K562 (cell line): ENCODE data around the gene ADD1. TPM values are rescaled to one million over a fixed set of nuclear protein-coding genes. Genes with fewer than 3 reads are reported as not detected.
A peak's percentile ranks its signal among the peaks of the same experiment; 100 is the strongest.

Experiments used
- ATAC-seq: fragments of 200-7000 bp; cut with Tn5 transposase; 3 replicates; pipeline ENCODE4 v1.9.1; 2020; ENCODE audit warnings: moderate library complexity
- BruUV-seq: library from RNA; stranded (reverse); fragments of 400-500 nt; replicated peaks from 2 replicates; lab custom pipeline; 2021; lab: Mats Ljungman, UMichigan
- CTCF ChIA-PET: fragments of 300-600 bp; formaldehyde crosslinking; extraction: SDS; loops from one replicate; lab custom pipeline; 2021; ENCODE audit warnings: low intra/inter-chr PET ratio; lab: Yijun Ruan, JAX
- POLR2A ChIA-PET: fragments of 300-600, 350-650 bp; sonication (Branson Sonifier 250); formaldehyde crosslinking; extraction: SDS; loops from one replicate; lab custom pipeline; 2021; ENCODE audit warnings: antibody characterized with exemption, inconsistent platforms; lab: Yijun Ruan, JAX
- DNase-seq, 4 experiments: peaks; one replicate each; pipeline versions ENCODE4 v3.0.0 to v3.0.0-alpha.2; 2011 to 2018; ENCODE audit warnings: low spot score in 3 of 4, mixed read lengths in 3 of 4; ENCODE audit errors: extremely low read depth in 1 of 4
- FAIRE-seq: peaks from 2 replicates; lab custom pipeline; 2011; peaks lifted over from hg19 to GRCh38; lab: Jason Lieb, UNC
- H2AFZ ChIP-seq: 2 replicates; pipeline ENCODE4 v1.6.0; 2011; ENCODE audit warnings: low read depth, low read length, control low read depth, inconsistent platforms
- H3K27ac ChIP-seq: fragments of 200-600 bp; 3 replicates; pipeline ENCODE4 v1.8.0; 2011; ENCODE audit warnings: low read depth, mild to moderate bottlenecking, control low read depth, inconsistent platforms, low read length, moderate library complexity, mixed read lengths; ENCODE audit errors: extremely low read depth
- H3K27me3 ChIP-seq, 2 experiments: fragments of 300-600 bp in 1 of 2; 2 replicates in 1 of 2; 3 replicates in 1 of 2; pipeline versions ENCODE4 v1.6.0 to v1.8.0; 2011; ENCODE audit warnings: inconsistent platforms in 2 of 2, low read length in 2 of 2, mild to moderate bottlenecking in 1 of 2, mixed read lengths in 1 of 2, moderate library complexity in 1 of 2; ENCODE audit not compliant: control insufficient read depth in 2 of 2, insufficient read depth in 2 of 2
- H3K36me3 ChIP-seq: fragments of 300-600 bp; 3 replicates; pipeline ENCODE4 v1.8.0; 2011; ENCODE audit warnings: mild to moderate bottlenecking, low read length, inconsistent platforms; ENCODE audit not compliant: control insufficient read depth, insufficient read depth
- H3K4me1 ChIP-seq, 2 experiments: fragments of 200-600 bp in 1 of 2; replicated peaks in 1 of 2; 2 replicates in 1 of 2; 3 replicates in 1 of 2; pipeline versions ENCODE4 v1.5.1 to v1.8.0; 2011; ENCODE audit warnings: inconsistent platforms in 2 of 2, low read length in 2 of 2, mild to moderate bottlenecking in 1 of 2, mixed read lengths in 1 of 2, moderate library complexity in 1 of 2; ENCODE audit not compliant: control insufficient read depth in 2 of 2, insufficient read depth in 2 of 2
- H3K4me2 ChIP-seq: 2 replicates; pipeline ENCODE4 v1.6.1; 2011; ENCODE audit warnings: low read length, control low read depth, inconsistent platforms, mixed read lengths; ENCODE audit not compliant: insufficient read depth
- H3K4me3 ChIP-seq: fragments of 200-600 bp; sonication (generic), shearing (Covaris generic); 2 replicates; pipeline ENCODE4 v1.5.1; 2016; ENCODE audit warnings: control low read depth, inconsistent platforms
- H3K79me2 ChIP-seq: fragments of 200-600 bp; 3 replicates; pipeline ENCODE4 v1.8.0; 2011; ENCODE audit warnings: low read length, inconsistent platforms; ENCODE audit not compliant: control insufficient read depth, insufficient read depth
- H3K9ac ChIP-seq, 2 experiments: 2 replicates each; pipeline versions ENCODE4 v1.6.0 to v1.6.1; 2011; ENCODE audit warnings: low read depth in 2 of 2, low read length in 2 of 2, control low read depth in 1 of 2, inconsistent platforms in 1 of 2, mild to moderate bottlenecking in 1 of 2, mixed read lengths in 1 of 2; ENCODE audit not compliant: insufficient read depth in 1 of 2
- H3K9me1 ChIP-seq: one replicate; pipeline ENCODE4 v1.6.0; 2011; ENCODE audit warnings: inconsistent platforms, mild to moderate bottlenecking, low read length, moderate library complexity; ENCODE audit not compliant: control insufficient read depth, insufficient read depth
- H3K9me3 ChIP-seq: replicated peaks from 2 replicates; pipeline ENCODE4 v1.5.1; 2011; ENCODE audit warnings: low read depth, low read length, inconsistent platforms; ENCODE audit not compliant: control insufficient read depth, insufficient read depth
- H4K20me1 ChIP-seq: replicated peaks from 2 replicates; pipeline ENCODE4 v1.6.1; 2011; ENCODE audit warnings: low read length, inconsistent platforms, mixed read lengths; ENCODE audit not compliant: control insufficient read depth, insufficient read depth
- ELK1 ChIP-seq: sonication (generic); formaldehyde crosslinking; IDR thresholded peaks from 2 replicates; pipeline ENCODE4 v1.8.1; 2022; ENCODE audit warnings: missing genetic modification reagents
- ETV1 ChIP-seq: fragments of 450-650 bp; conservative IDR thresholded peaks from 2 replicates; pipeline ENCODE4 v1.6.1; 2016; ENCODE audit warnings: missing genetic modification characterization, control low read depth, low read depth, missing compliant biosample characterization
- LCOR ChIP-seq: sonication (generic); formaldehyde crosslinking; IDR thresholded peaks from 2 replicates; pipeline ENCODE4 v1.8.0; 2022; ENCODE audit warnings: mild to moderate bottlenecking, missing genetic modification reagents
- MAFK ChIP-seq: IDR thresholded peaks from 2 replicates; pipeline ENCODE4 v1.6.1; 2011; ENCODE audit warnings: low read length, improper control_type of control experiment
- NR2C1 ChIP-seq, 2 experiments: fragments of 450-650 bp; IDR thresholded peaks; 2 replicates each; pipeline ENCODE4 v1.6.1; 2017; ENCODE audit warnings: mild to moderate bottlenecking in 2 of 2, antibody characterized with exemption in 1 of 2, inconsistent platforms in 1 of 2, missing compliant biosample characterization in 1 of 2, missing genetic modification characterization in 1 of 2
- POLR3G ChIP-seq: IDR thresholded peaks from 2 replicates; pipeline ENCODE4 v1.6.1; 2011; ENCODE audit not compliant: insufficient read length, insufficient replicate concordance; ENCODE audit errors: extremely low read depth
- RFX1 ChIP-seq: fragments of 450-650 bp; IDR thresholded peaks from 2 replicates; pipeline ENCODE4 v1.6.1; 2016; ENCODE audit warnings: mild to moderate bottlenecking, moderate library complexity
- SETDB1 ChIP-seq: IDR thresholded peaks from one replicate; pipeline ENCODE4 v1.6.1; 2012; ENCODE audit warnings: low read length, control low read depth, inconsistent platforms
- SMARCA4 ChIP-seq: fragments of 450-650 bp; IDR thresholded peaks from 2 replicates; pipeline ENCODE4 v1.6.1; 2016
- TRIM28 ChIP-seq: fragments of 450-650 bp; IDR thresholded peaks from 2 replicates; pipeline ENCODE4 v1.6.1; 2017
- ZNF12 ChIP-seq: sonication (generic); formaldehyde crosslinking; IDR thresholded peaks from 2 replicates; pipeline ENCODE4 v1.4.0; 2020; ENCODE audit warnings: mild to moderate bottlenecking, missing genetic modification reagents
- ZNF274 ChIP-seq: IDR thresholded peaks from 2 replicates; pipeline ENCODE4 v1.6.1; 2011; ENCODE audit warnings: low read depth, mild to moderate bottlenecking, low read length, moderate library complexity, borderline replicate concordance
- WGBS: fragments of 100-300 bp; shearing (Covaris generic); methylation state at CpG from one replicate; pipeline ENCODE4 v1.1.6; 2016; ENCODE audit warnings: low coverage, mixed read lengths; ENCODE audit not compliant: insufficient coverage; ENCODE audit errors: missing lambda C conversion rate; 5-methylcytosine and 5-hydroxymethylcytosine counted together
- in situ Hi-C: fragments of 300-500 bp; cut with MboI; formaldehyde crosslinking; loops from 4 replicates; pipeline ENCODE4 v1.15.0; 2018; ENCODE audit warnings: inconsistent platforms, mixed read lengths
- intact Hi-C: fragments of 100-400 bp; cut with micrococcal nuclease; formaldehyde crosslinking; loops from 2 replicates; pipeline ENCODE4 v1.14.2; 2022
- polyA plus RNA-seq, 8 experiments: library from polyadenylated mRNA; depleted of rRNA in 4 of 8; stranded (reverse) in 5 of 8; unstranded in 3 of 8; fragments of >200 nt; fragmentation: Nextera tagmentation in 2 of 8; fragmentation: Illumina TruSeq in 1 of 8; extraction: Ambion mirVana in 2 of 8; extraction: Trizol in 1 of 8; gene quantifications; 2 replicates each; pipeline versions ENCODE4 v1.2.1 to v1.2.3, GENCODE V29; 2011 to 2014; ENCODE audit warnings: inconsistent platforms in 1 of 8, missing spikeins in 1 of 8
- total RNA-seq, 7 experiments: library from RNA; depleted of rRNA in 6 of 7; stranded (reverse); fragments of >200 nt in 6 of 7; fragmentation: Illumina TruSeq in 2 of 7; extraction: Trizol in 2 of 7; gene quantifications; 2 replicates each; pipeline versions ENCODE4 v1.2.1 to v1.2.3, GENCODE V29; 2011 to 2021; ENCODE audit warnings: low replicate concordance in 1 of 7

The ADD1 gene
- total and polyA plus RNA-seq, 9 of the 15 experiments (the other 6 are each of a cell fraction or from before 2014, with no cell fraction given) = 17.5 to 153 (median 74.0) TPM

- FAIRE-seq (no peak), DNase-seq (no peak), ATAC-seq (no peak)
- H3K9me1 ChIP-seq = peaks cover 5% of the 10 kb centered on the region
- in situ Hi-C loops (no loop called here), intact Hi-C loops (no loop called here)
- no peaks in the 10 kb centered on the region for H3K9me3 ChIP-seq
- no TSS peak for BruUV-seq
- peaks cover 10% of the 10 kb centered on the region; the same call in 1 of the 2 replicates for H4K20me1 ChIP-seq
- peak overlapping the region in 1 of 2 experiments; percentile 82; a peak in 2 of 4 replicates for H3K9ac ChIP-seq
- no peaks in the 10 kb centered on the region for H3K36me3 ChIP-seq
- H2AFZ ChIP-seq = no peak overlapping the region
- ChIA-PET POLR2A (interaction anchor here (0.7 to 1.8 kb wide), 3 partner anchors 9 to 39 kb away, joined by 4 to 5 read pairs (median 4); no protein-coding TSS in a partner anchor), CTCF (no interaction called here)
- no peak overlapping the region for H3K4me3 ChIP-seq
- no peaks in the 10 kb centered on the region for H3K27me3 ChIP-seq
- 66% methylated on average over 10 of the region's 10 CpGs for WGBS
- no peaks in the 10 kb centered on the region; the same call in 2 of the 3 replicates for H3K79me2 ChIP-seq
- H3K4me1 ChIP-seq = peaks cover 0 to 76% of the 10 kb centered on the region in 2 experiments; a peak in 3 of 5 replicates
- H3K4me2 ChIP-seq = no peak overlapping the region
- H3K27ac ChIP-seq = no peak overlapping the region
- TF ChIP-seq LCOR = no peak
- no peak for TF ChIP-seq MAFK
- TF ChIP-seq TRIM28 = no peak
- peak; percentile 70; the same call in 1 of the 2 replicates for TF ChIP-seq RFX1
- no peak for TF ChIP-seq ZNF12 (CRISPR knock-in tag)
- TF ChIP-seq ELK1 = no peak
- TF ChIP-seq POLR3G = no peak
- no peak for TF ChIP-seq ETV1
- TF ChIP-seq NR2C1 (IDR thresholded peaks at IDR 0.05) = peak; percentile 36; the same call in 1 of the 2 replicates
- TF ChIP-seq NR2C1 (tag; IDR thresholded peaks at IDR 0.05) = peak; percentile 34; the same call in 1 of the 2 replicates
- no peak for TF ChIP-seq SETDB1
- no peak for TF ChIP-seq ZNF274
- TF ChIP-seq SMARCA4 = no peak
Observed at GRCh38 chr4:2809610-2810180, 33.9 kb upstream of the ADD1 start.
